ENCODE results near the gene RPL29.

DNA sequence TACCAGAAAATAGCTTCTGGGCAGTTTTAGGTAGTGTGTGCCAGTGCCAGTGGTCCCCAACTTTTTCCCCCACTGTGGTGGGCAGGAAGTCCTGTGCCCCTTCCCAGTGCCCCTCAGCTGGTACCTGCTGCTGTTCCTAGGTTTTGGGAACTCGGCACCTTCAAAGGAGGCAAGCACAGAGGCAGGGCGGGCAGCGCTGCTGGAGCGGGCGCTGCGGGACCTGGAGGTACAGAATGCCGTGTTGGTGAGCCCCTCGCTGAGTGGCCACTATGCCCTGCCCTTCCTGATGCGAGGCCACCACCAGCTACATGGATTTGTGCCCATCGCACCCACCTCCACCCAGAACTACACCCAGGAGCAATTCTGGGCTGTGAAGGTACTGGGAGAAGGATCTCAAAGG lies 15.4 kb downstream of the RPL29 start:
- no peak for TF ChIP-seq EZH2 (IDR thresholded peaks at IDR 0.05; ENCODE audit: borderline replicate concordance, low read length)
- TF ChIP-seq, protein P1, sequence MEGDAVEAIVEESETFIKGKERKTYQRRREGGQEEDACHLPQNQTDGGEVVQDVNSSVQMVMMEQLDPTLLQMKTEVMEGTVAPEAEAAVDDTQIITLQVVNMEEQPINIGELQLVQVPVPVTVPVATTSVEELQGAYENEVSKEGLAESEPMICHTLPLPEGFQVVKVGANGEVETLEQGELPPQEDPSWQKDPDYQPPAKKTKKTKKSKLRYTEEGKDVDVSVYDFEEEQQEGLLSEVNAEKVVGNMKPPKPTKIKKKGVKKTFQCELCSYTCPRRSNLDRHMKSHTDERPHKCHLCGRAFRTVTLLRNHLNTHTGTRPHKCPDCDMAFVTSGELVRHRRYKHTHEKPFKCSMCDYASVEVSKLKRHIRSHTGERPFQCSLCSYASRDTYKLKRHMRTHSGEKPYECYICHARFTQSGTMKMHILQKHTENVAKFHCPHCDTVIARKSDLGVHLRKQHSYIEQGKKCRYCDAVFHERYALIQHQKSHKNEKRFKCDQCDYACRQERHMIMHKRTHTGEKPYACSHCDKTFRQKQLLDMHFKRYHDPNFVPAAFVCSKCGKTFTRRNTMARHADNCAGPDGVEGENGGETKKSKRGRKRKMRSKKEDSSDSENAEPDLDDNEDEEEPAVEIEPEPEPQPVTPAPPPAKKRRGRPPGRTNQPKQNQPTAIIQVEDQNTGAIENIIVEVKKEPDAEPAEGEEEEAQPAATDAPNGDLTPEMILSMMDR (IDR thresholded peaks at IDR 0.05; ENCODE audit: low read length), result no peak
